NOMO-1 (cell line): ENCODE results near the gene FMN2.
"Not testable (repeated sequence)": the region's sequence is repeated elsewhere in the genome, so short reads cannot be mapped to it uniquely, and the experiment has no call there.

Experiments
- DNase-seq, 2 experiments: peaks; one replicate each; lab custom pipeline; 2025; ENCODE audit not compliant: unreplicated experiment in 2 of 2; lab: John Stamatoyannopoulos, UW

Gene FMN2

DNA sequence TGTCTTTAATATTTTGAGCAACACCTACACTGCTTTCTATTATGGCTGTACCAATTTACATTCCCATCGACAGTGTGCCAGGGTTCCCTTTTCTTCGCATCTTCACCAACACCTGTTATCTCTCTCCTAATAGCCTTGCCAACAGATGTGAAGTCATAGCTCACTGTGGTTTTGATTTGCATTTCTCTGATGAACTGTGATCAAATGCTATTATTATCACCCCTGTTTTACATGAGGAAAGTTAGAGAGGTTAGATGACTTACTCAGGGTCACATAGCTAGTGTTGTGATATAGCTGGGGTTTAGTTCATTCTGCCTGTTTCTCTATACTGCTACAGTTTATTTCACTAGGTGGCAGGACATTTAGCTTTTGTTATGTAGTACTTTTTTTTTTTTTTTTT, 204.1 kb downstream of the FMN2 start:
- DNase-seq: no peak

DNA sequence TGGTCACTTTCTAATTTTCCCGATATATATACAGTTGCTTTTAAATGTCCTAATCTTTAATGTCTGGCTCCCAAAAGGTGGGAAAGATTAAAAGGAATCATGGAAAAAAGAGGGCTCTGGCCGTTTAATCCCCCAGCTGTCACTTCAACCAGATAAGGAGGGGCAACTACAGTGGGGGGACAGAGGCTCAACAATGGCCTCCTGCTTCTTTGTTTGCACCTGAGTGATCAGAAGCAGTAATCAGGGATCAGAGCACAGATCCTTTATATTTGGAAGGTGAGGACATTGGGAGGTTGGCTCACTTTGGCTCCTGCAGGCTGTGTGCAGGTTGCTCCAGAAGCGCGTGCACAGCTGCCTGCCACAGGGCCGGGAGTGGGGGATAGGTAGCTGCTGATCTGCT, 212.8 kb downstream of the FMN2 start:
- no peak for DNase-seq

DNA sequence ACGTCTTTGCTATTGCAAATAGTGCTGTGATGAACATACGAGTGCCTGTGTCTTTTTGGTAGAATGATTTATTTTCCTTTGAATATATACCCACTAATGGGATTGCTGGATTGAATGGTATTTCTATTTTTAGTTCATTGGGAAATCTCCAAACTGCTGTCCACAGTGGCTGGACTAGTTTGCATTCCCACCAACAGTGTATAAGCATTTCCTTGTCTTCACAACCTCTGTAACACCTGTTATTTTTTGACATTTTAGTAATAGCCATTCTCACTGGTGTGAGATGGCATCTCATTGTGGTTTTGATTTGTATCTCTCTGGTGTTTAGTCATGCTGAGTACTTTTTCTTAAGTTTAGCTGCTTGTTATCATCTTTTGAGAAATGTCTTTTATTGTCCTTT, 215.0 kb downstream of the FMN2 start:
- DNase-seq: no peak

DNA sequence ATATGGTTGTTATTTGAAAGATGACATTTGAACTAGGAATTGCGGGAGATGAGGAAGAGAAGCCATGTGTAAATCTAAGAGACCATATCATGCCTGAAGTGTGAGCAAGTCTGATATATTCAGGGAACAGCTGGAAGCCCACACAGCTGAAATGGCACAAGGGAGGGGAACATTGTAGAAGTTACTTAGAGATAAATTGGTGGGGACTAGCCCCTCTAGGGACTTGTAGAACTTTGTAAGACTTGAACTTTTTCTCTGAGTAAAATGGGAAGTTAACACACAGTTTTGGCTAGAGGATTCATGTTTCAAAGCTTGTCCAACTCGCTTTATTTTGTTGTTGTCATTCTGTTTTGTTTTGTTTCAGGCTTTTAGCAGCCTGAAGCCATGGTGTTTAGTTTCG, 216.4 kb downstream of the FMN2 start:
- DNase-seq: no peak

DNA sequence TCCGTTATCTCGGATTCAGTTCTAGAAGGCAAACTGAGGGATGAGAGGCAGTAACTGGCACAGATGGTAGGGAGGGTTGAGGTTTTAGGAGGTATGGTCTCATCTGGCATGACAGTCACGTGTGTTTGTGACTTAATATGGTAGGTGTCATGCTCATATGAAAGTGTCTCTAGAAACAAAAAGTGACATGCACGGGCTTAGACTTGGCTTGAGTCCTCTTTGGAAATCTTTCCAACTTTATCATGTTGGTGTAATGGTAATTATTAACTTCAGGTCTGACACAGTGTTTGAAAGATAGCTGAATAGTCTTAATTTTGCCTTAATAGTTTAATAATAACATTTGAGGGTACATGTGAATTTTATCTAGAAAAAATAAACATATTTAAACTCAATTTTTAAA, 218.1 kb downstream of the FMN2 start:
- DNase-seq: no peak

DNA sequence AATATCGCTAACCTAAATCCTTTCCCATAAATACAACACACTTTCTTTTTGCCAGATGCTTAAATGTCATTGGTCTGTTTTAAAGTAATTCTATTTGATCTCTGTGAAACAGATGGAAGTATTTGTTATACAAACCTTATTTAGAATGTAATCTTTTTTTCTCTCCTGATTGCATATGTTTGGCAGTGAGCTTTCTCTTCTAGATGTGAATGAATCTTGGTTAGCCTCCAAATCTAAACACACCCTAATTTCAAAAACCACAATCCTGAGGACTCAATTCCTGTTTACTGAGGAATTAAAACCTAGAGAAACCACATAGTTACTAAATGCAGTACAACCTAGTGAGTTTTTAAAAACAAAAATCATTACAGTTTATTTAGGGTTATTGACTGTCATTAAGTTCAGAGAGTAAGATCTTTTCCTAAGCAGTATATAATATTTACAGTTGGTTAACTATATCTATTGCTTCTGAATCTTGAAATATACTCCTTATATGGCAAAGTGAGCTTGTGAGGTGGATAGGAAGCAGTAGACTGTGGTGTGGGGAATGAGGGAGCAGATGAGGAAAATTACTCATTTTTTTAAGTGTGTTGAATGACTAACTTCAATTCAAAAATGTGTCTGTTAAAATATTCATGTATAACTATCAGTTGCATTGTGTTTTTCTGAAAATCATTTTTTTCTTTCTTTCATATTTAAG, 218.7 kb downstream of the FMN2 start:
- no peak for DNase-seq

DNA sequence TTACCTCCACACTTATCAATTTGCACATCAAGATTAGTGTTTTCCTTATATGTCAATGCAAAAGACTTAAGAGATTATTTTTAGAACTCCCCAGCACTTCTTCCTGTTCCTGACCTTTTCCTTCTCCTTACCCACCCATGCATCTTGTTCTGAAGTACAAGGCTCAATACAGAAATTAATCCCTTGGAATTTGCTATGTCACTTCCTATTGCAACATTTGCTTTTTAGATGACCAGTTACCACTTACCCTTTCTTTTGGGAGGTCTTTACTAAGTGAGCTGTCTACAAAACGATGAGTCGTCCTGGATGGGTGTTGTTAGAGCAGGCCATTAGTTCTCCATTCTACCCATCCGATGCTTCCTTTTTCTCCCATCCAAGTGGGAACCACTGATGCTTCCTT, 221.2 kb downstream of the FMN2 start:
- no peak for DNase-seq

DNA sequence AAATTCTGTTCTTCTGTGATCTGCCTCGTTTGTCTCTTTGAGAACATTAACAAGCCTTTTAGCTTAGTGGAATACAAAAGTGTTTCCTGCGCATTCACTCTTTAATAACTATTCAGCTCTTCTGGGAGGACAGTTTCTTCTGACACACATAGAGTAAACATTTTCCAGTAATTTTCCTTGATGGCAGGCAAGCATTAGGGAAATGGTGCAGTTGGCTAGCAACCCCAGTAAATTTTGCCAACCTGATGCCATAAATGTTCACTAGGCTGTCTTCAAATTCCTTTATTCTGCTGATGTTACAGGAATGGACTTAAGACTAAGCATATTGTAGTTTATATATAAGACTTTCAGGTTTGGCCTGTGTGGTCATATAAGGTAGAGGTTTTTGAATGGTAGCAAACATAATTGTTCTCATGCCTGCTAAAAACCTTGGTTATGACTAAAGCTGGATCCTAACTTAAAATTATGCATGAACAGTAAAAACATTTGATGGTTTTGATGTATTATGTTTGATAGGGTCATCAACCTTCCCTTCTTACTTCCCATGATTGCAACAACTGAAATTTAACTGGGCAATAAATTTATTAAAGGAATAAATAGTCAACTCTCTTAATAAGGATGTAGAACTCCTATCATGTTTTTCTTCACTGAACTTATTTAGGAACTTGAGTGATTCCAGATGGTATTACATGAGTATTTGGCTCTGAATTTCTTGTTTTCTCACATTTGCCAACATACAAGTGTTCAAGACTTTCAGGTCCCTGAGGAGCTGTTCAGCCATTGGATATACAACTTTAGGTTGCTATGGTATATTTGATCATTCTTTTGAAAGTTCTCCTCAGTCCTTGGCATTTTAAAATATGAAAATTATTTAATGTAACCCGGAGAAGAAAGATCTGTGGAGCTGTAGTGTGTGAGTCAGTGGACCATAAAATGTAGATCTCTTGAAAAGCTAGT, 223.4 kb downstream of the FMN2 start:
- DNase-seq: no peak

DNA sequence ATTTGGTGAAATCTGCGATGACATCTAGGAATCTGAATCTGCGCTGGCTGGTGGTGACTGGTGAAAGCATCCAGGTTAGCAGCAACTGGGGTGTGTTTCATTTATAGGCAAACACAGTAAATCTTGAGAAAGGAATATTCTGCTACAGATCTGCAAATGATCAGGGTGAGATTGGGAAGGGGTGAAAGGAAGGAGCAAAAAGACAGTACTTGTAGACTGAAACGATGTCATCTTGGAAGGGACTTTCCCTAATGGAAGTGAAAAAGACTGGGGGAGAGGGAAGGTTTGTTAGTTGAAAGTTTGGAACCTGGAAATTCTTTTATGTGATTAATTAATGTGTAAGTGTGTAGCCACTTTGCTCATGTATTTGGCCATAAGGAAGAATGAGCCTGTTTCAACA, 228.3 kb downstream of the FMN2 start:
- DNase-seq: no peak

DNA sequence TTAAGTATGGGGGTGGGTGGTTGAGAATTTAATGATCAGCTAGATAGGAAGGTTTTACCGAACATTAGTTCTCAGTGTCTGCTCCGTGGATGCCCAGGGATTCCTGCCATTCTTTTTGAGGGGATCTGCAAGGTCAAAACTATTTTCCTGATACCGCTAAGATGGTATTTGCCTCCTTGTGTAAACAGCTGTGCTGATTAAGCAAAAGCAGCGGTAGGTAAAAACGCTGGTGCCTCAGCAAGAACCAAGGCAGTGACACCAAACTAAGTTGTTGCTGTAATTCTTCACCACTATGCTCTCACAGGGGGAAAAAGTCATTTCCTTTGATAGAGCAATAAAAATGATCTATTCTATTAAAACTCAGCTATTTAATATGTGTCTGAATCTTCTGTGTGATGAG, 229.0 kb downstream of the FMN2 start:
- DNase-seq: no peak

DNA sequence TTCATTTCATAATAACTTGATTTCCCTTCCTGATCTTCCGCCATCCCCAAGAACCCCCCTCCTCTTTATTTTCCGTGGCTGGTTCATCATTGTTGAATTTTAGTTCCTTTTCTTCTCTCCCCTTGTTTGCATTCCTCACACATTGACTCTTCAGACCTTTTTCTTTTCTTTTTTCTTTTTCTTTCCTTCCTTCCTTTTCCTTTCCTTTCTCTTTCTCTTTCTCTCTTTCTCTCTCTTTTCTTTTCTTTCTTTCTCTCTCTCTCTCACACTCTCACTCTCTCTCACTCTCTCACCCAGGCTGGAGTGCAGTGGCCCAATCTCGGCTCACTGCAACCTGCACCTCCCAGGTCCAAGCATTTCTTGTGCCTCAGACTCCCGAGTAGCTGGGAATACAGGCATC, 231.3 kb downstream of the FMN2 start:
- DNase-seq: no peak

DNA sequence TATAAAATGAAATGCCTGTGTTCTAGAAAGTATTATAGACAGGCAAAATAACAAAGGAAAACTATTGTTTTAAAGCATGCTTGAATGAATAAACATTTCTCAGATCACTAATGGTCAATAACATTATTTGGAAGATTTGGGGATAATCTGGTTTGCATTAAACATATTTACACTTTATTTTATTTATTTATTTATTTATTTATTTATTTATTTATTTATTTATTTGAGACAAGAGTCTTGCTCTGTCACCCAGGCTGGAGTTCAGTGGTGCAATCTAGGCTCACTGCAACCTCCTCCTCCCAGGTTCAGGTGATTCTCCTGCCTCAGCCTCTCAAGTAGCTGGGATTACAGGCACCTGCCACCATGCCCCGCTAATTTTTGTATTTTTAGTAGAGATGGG, 236.7 kb downstream of the FMN2 start:
- not testable (repeated sequence) for DNase-seq

DNA sequence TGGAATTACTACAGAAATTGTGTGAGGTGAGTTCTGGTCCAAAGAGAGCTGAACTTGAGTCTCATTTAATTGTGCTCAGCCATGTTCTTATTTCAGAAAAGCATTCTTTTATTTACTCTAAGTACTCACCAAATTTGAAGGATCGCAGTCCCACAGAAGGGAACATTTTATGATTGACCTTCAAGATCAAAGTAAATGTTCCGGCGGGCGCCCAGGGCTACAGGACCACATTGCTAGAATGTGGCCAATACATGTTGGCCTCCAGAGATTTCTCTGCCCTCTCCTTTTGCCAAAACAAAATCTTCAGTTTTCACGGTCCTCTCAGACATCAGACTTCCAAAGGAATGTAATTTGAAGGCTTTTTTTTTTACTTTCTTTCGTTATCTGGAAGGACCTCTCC, 237.8 kb downstream of the FMN2 start:
- DNase-seq: no peak

DNA sequence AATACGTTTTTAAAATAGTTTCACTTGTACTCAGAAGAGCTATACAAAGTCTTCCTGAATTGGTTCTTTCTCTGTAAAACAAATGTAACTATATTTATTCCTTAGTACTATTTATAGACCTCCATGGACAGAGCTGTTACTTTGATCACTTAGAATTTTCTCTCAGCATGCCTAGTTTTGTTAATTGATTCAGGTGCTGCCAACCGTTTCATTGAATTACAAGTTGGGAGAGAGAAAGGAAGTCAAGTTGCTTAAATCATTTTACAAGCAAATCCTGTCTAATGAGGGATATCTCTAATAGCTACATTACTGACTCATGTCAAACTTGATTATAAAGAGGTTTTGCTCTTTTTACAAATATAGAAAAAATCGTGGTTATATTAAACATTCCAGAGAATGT, 241.0 kb downstream of the FMN2 start:
- DNase-seq: no peak

DNA sequence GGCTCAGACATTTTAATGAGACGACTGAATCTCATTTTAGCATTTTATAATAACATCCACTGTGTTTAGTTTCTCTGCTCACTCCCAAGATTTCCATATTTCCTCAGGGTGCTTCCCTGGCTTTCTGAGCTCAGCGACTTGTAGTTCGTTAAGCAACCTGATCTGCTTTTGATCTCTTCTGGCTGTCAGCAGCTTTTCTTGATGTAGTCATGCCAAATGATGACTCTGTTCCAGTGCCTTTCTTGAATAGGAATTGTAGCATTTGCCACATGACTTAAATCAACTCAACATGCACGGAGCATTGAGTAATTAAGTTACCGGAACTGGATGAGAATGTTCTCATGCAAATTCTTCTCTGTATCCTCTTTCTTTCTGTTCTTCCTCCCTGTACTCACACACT, 246.1 kb downstream of the FMN2 start:
- no peak for DNase-seq

DNA sequence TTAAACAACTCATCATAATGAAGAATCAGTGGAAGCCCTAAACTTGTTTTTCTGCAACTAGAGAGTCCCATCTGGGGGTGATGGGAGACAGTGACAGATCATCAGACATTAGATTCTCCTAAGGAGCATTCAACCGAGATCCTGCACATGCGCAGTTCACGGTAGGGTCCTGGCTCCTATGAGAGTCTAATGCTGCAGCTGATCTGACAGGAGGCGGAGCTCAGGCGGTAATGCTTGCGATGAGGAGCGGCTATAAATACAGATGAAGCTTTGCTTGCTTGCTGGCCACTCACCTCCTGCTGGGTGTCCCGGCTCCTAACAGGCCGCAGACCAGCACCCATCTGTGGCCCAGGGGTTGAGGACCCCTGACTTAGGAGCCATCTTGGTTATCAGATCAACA, 247.2 kb downstream of the FMN2 start:
- DNase-seq: no peak

DNA sequence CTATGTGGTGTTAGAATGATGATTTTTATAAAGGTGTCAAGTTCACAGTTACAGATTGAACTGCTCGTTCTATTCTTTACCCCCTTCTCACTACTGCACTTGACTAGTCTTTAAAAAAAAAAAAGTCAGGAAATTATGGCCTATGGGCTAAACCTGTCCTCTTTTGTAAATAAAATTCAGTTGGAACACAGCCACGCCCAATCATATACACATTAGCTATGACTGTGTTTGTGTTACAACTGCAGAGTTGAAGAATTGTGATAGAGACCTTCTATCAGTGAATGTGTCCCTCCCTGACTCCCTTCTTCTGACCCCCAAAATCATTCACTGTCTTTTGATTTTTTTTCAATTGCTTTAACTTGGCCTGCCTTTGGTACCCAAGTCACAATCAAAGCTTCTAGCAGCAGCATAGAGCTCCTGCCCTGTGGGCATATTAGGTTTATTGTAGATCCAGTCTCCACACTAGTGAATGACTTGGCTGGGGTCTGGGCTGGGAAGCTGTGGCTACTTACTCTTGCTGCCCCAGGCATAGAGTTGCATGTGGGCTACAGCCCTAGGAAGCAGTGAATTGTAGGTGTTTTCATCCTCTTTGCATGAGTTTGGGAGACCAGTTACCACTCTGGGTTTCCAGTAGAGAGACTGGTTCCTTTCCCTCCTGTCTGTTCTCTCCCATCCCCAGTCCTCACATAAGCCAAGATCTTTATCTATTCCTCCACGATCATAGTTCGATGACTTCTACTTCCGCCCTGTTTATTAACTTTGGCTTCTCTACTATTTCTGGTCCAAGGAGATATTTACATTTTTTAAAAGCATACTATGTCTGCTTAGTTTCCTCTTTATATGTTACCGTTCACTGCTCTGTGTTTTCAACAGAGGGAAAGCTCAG, 249.9 kb downstream of the FMN2 start:
- DNase-seq: no peak

DNA sequence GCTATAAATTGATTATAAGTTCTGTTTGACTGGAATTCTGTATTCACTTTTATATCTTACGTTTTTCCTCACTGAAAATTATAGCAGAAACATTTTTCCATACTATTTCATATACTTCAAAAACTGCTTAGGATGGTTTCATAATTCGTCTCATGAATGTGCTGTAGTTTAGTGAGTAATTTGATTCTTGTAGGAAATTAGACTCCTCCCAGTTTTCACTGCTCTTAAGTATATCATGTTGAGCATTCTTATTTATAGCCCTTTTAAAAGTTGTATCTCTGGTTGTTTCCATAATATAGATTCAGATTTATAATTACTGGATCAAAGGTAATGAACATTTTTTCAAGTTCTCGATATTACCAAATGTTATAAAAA, 250.6 kb downstream of the FMN2 start:
- no peak for DNase-seq

DNA sequence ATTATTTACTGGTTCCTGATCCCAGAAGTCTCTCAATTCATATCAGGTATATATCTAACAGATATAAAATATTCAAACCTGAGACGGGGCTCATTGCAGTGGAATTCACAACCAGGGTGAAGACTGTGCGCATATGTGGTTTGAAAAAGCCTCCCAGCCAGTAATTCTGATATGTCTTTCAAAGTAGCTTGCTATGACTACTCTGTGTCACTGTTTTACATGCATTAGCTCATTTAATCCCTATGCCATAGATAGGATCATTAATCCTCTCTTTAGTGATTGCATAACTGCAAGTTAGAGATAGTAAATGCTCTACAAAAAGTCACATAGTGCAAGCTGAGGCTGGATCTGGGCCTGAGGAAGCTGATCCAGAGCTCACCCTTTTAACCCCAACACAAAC, 251.4 kb downstream of the FMN2 start:
- no peak for DNase-seq

DNA sequence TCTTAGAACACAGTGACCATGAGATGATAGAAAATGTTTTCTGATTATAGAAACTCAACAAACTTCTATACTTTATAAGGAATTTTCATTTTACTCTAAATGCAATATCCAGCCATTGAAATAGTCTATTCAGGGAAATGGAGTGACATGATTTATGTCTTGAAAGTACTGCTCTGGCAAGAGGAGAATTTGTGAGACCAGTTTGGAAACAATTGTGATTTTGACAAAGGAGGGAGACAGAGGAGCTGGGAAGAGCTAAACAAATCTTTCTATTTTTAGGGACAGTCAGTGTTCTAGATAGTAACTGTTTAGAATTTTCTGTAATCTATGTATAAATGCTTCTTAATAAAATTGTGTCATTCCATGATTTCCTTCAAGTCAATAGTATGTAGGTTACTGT, 252.3 kb downstream of the FMN2 start:
- no peak for DNase-seq

DNA sequence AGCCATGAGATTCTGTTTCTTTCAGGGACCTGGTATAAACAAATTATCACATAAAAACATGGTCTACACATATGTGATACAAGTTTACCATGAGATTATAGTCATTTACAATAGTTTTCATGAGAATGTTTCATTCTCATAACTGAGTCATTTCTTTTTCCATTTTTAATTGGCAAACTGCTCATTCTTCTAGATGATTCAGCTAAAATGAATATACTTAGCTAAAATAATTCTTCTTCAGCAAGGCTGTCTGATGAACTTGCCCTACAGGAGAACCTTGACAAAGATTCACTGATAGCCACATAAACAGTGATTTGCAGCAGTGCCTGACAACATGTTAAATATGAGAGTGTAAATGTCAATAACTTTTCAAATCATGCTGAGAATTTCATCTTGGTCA, 253.2 kb downstream of the FMN2 start:
- no peak for DNase-seq
